Ishikawa (cell line): ENCODE results near the gene SLC8B1.

ENCODE experiments used
- CEBPB ChIP-seq: IDR thresholded peaks from 2 replicates; pipeline ENCODE4 v1.6.1; 2012
- CREB1 ChIP-seq: IDR thresholded peaks from 2 replicates; pipeline ENCODE4 v1.6.1; 2012; ENCODE audit warnings: low read depth
- EGR1 ChIP-seq: IDR thresholded peaks from 2 replicates; pipeline ENCODE4 v1.6.1; 2012
- EP300 ChIP-seq: IDR thresholded peaks from 2 replicates; pipeline ENCODE4 v1.6.1; 2012; ENCODE audit warnings: borderline replicate concordance
- FOXM1 ChIP-seq: IDR thresholded peaks from 2 replicates; pipeline ENCODE4 v1.6.1; 2012; ENCODE audit warnings: low read depth, borderline replicate concordance
- NFIC ChIP-seq: IDR thresholded peaks from 2 replicates; pipeline ENCODE4 v1.6.1; 2012
- RAD21 ChIP-seq: IDR thresholded peaks from 2 replicates; pipeline ENCODE4 v1.6.1; 2012; ENCODE audit warnings: low read depth
- REST ChIP-seq: IDR thresholded peaks from 2 replicates; pipeline ENCODE4 v1.6.1; 2012; ENCODE audit warnings: low read depth, mild to moderate bottlenecking
- TAF1 ChIP-seq: IDR thresholded peaks from 2 replicates; pipeline ENCODE4 v1.6.1; 2012; ENCODE audit warnings: low read depth, mild to moderate bottlenecking
- TCF12 ChIP-seq: IDR thresholded peaks from 2 replicates; pipeline ENCODE4 v1.6.1; 2012; ENCODE audit warnings: low read depth
- TEAD4 ChIP-seq: IDR thresholded peaks from 2 replicates; pipeline ENCODE4 v1.6.1; 2012
- YY1 ChIP-seq: IDR thresholded peaks from 2 replicates; pipeline ENCODE4 v1.6.1; 2012; ENCODE audit warnings: low read depth
- ZBTB7A ChIP-seq: IDR thresholded peaks from 2 replicates; pipeline ENCODE4 v1.6.1; 2012; ENCODE audit warnings: low read depth
- TF ChIP-seq, protein P1 (sequence below): IDR thresholded peaks from 2 replicates; pipeline ENCODE4 v1.6.1; 2012
- TF ChIP-seq, protein P2 (sequence below): IDR thresholded peaks from 2 replicates; pipeline ENCODE4 v1.6.1; 2012

Gene SLC8B1

DNA sequence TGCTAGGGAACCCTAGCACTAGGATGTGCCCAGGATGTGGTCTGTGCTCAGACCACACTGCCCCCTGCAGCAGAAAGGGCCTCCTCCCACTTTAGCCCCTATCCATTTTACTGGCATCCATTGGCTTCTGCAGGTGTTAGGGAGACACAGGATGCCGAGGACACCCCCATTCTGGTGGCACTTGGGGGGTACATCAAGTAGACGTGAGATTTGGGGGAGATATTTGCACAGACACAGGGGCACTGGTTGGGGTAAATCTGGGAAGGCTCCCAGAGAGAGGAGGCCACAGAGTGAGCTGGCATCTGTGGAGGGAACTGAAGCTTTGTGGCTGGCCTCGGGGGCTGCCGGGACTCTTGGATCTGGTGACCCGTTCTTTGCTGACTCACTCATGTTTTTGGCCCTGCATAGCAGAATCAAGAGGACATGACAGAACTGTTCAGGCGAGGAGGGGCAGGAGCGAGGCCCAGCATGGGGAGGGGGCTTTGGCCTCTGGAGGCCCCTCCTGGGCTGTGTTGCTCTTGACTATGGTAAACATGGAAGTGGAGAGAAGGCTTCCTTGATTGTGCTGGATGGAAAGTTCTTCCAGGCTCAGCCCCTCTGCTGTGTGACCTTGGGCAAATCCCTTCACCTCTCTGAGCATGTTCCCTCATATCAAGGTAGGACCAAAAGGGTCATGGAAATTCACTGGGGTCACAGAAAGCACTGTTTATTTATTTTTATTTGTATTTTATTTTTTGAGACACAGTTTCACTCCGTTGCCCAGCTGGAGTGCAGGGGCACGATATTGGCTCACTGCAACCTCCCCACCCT, 25.2 kb upstream of the SLC8B1 start:
- TF ChIP-seq FOXM1 (no peak), NFIC (no peak), ZBTB7A (no peak), EGR1 (no peak)
- TF ChIP-seq, protein P1, sequence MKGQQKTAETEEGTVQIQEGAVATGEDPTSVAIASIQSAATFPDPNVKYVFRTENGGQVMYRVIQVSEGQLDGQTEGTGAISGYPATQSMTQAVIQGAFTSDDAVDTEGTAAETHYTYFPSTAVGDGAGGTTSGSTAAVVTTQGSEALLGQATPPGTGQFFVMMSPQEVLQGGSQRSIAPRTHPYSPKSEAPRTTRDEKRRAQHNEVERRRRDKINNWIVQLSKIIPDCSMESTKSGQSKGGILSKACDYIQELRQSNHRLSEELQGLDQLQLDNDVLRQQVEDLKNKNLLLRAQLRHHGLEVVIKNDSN: no peak

DNA sequence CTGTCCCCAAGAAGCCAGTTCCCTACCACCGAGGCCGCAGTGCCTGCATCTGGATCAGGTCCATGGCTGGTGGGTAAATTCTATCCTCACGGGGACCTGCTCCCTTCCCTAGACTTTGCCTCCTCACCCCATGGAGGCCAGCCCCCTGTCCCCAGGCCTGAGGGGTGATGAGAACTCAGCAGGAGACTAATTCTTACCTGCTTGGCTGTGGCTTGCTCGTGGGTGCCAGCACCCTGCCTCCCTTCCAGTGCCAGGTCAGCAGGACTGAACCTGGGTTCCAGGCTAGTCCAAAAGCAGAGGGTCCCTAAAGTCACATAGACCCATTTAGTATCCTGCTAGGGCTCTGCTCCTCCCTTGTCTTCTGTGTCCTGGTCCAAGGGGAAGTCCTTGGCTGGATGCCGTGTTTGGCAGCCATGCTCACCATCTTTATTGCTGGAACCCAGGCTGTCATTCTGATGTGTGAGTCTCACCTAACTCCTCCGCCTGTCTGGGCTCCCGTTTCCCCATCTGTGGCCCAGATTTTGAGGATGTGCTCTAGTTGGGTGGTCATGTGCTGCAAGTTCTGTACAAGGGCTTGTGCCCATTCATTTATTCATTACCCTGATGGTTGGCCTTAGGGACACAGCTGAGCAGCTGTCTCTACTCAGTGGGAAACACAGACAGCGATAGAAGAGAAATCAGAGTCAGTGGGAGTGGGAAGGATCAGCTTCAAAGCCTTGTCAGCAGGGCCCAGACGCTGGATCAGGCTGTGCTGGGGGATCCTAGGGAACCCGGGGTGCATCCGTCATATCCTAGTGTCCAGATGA, 24.4 kb upstream of the SLC8B1 start:
- TF ChIP-seq NFIC (no peak), CEBPB (no peak), CREB1 (no peak), YY1 (no peak), ZBTB7A (no peak), EGR1 (no peak), TCF12 (no peak), TEAD4 (no peak), EP300 (no peak), REST (no peak), TAF1 (no peak), FOXM1 (no peak), RAD21 (no peak)
- TF ChIP-seq, protein P1: no peak
- TF ChIP-seq, protein P2, sequence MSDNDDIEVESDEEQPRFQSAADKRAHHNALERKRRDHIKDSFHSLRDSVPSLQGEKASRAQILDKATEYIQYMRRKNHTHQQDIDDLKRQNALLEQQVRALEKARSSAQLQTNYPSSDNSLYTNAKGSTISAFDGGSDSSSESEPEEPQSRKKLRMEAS: no peak

DNA sequence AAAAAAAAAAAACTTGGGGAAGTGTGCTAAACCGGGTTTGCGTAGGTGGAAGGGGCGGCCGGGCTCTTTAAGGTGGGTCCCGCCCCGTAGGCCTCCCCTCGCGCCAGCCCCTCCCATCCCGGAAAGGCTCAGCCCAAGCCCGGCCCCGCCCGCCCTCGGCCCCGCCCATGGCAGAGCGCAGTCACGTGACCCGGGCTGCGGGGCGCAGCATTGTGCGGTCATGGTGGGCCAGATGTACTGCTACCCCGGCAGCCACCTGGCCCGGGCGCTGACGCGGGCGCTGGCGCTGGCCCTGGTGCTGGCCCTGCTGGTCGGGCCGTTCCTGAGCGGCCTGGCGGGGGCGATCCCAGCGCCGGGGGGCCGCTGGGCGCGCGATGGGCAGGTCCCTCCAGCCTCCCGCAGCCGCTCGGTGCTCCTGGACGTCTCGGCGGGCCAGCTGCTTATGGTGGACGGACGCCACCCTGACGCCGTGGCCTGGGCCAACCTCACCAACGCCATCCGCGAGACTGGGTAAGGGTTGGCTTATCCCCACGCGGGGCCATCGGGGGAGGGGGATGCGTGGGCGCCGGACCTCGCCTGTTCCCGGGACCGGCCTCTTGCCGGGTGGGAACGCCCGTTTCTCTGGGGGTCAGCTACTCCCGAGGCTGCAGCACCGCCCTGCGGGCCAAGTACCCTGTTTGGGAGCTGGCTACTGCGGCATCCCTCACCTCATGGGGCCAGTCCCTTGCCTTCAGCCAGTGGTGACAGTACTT, 23.6 kb upstream of the SLC8B1 start, which contains the start of gene PLBD2:
PLBD2 (plus strand) TSS at position 207 of the 752 bp plus-strand sequence; CDS start at position 221, 14 bp downstream.
- TF ChIP-seq ZBTB7A (peak; percentile 66; the same call in 1 of the 2 replicates), EP300 (no peak), YY1 (no peak; the same call in none of the 2 replicates), REST (peak; percentile 84), EGR1 (peak; percentile 97), NFIC (0 out of 2 replicates have a peak, but pooled peaks have one; percentile 5), TCF12 (peak; percentile 38; the same call in 1 of the 2 replicates), FOXM1 (no peak), TAF1 (no peak; the same call in 1 of the 2 replicates), RAD21 (no peak), TEAD4 (no peak), CREB1 (no peak), CEBPB (no peak)
- TF ChIP-seq, protein P1: peak; percentile 96
- TF ChIP-seq, protein P2: peak; percentile 64

DNA sequence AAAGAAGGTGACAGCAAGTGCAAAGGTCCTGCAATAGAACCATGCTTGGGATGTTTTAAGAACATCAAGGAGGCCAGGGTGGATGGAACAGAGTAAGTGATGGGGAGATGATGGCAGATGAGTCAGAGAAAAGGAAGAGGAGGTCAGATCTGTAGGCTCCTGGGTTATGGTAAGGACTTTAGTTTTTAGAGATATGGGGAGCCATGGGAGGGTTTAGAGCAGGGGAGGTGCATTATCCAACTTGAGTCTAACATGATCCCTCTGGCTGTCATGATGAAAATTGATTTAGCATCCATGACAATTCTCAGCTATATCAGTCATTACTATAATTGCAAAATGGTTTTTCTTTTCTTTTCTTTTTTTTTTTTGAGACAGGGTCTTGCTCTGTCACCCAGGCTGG, 16.2 kb upstream of the SLC8B1 start:
- TF ChIP-seq RAD21 (no peak), YY1 (no peak), TAF1 (no peak), ZBTB7A (no peak), REST (no peak), CEBPB (no peak), NFIC (no peak), EGR1 (no peak), TCF12 (no peak), TEAD4 (no peak), FOXM1 (no peak), EP300 (no peak), CREB1 (no peak)
- TF ChIP-seq, protein P1: no peak
- TF ChIP-seq, protein P2: no peak
